Adipose tissue (tissue), 3 donors: ENCODE data around the gene COL6A6. TPM values are rescaled to one million over a fixed set of nuclear protein-coding genes. Genes with fewer than 3 reads are reported as not detected.
"Not testable (repeated sequence)": the region's sequence is repeated elsewhere in the genome, so short reads cannot be mapped to it uniquely, and the experiment has no call there.

Experiments used
- H3K27ac ChIP-seq: one replicate; pipeline ENCODE4 v1.5.1; 2013; ENCODE audit warnings: low read depth, low read length
- WGBS, 3 donors: extraction: QIAGEN DNeasy Blood & Tissue Kit; methylation state at CpG; one replicate each; pipeline ENCODE4 v1.1.7; 2013; 5-methylcytosine and 5-hydroxymethylcytosine counted together
- polyA plus RNA-seq, 3 donors: library from polyadenylated mRNA; stranded (reverse); fragments of 200-250 nt; gene quantifications; one replicate each; pipeline ENCODE4 v1.2.3, GENCODE V29; 2013
- donor health status: healthy with polysubstance abuse.
- donor health status: Bipolar disorder and iron deficiency.
- donor health status: healthy.

Gene COL6A6
- polyA plus RNA-seq, 3 donors = 0.10 to 0.25 (median 0.22) TPM

DNA sequence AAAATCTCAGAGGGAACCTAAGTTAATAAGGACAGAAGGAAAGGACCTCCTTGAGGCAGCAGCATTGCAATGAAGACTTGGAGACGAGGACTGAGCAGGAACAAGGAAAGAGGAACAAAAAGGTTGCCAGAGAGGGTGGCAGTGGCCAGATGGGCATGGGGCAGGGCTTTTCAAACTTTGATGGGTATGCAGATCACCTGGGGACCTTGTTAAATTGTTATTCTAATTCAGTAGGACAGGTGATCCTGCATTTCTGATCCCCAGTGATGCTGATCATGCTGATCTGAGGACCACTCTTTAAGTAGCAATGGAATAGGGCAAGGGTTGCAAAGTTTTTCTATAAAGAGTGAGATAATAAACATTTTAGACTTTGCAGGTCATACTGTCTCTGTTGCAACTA lies 11.1 kb downstream of the COL6A6 start:
- 59 to 70% (median 61%) methylated on average over 1 of the region's 1 CpG for WGBS, 3 donors
- no peak overlapping the region for H3K27ac ChIP-seq

DNA sequence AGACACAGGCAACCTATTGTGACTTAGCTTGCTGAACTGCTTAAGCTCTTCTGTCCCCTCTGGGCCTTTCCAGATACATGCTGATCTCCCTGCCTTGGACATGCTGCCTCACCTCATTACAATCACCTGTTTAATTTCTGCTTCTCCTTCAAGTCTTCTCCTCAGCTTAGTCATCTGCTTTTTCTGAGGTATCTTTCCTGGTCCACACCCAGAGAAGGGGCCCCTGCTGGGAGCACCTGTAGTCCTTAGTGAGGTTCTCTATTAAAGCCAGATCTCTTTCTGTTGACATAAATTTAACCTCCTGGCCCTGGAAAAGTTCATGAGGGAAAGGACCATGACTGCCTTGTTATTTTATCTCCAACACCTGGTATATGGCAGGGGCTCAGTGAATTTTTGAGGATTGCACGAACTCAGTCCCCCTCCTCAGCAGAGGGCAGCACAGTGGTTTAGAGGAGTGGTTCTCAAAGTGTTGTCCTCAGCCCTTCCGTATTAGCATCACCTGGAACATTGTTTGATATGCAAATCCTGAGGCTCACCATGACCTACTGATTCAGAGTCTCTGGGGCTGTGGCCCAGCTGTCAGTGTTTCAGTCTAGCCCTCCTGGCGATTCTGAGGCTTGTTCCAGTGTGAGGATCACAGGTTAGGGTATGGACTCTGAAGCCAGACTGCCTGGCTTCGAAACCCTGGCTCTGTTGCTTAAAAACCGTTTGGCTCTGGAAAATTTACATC lies 12.7 kb downstream of the COL6A6 start:
- 67 to 69% (median 68%) methylated on average over 5 of the region's 5 CpGs for WGBS, 3 donors

DNA sequence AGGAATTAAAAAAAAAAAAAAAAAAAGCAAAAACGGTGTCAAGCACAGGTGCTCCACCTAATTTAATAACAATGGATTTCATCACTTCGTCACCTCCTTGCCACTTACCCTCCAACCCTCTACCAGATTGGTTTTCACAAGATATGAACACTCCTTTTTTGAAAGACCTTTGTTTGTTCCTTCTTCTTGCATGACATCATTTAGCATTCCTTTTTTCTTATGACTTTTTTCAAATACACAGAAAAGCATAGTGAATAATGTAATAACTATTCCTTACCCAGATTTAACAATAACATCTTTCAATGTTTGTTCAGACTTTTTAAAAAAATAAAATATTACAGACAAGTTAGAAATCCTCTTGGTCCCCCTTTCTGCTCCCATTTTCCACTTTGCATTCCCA lies 16.3 kb downstream of the COL6A6 start:
- no peak overlapping the region for H3K27ac ChIP-seq
- WGBS, 3 donors = 71 to 82% (median 74%) methylated on average over 2 of the region's 2 CpGs

More for the DNA sequence above, 12.7 kb downstream of the COL6A6 start:
- no peak overlapping the region for H3K27ac ChIP-seq

DNA sequence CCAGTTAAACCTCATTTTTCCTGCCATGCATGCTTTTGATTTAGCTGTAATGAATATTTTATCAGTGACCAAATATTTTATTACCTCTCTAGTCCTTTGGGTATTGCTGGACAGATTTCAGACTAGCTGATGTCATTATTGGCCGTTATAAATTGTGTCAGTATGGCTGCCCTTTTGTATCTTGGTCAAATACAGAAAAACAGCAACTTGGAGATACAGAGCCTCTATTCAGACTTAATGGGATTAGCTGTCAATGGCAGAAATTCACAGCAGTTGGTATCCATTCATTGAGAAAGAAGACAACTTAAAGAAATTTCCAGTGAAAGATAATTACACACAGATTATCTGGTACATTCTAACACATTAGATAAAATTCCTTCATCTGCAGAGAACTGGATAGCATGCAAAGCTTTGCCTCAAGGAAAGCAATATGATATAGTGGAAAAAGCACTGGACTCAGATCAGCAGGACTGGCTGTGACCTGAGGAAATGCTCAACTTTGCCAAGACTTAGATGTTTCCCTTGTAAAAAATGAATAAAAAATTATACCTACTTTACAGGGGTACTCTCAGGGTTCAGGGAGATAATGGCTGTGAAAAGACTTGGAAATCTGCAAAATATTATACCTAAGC lies 20.8 kb downstream of the COL6A6 start:
- H3K27ac ChIP-seq = no peak overlapping the region
- 17 to 48% (median 34%) methylated on average over 1 of the region's 1 CpG for WGBS, 3 donors

DNA sequence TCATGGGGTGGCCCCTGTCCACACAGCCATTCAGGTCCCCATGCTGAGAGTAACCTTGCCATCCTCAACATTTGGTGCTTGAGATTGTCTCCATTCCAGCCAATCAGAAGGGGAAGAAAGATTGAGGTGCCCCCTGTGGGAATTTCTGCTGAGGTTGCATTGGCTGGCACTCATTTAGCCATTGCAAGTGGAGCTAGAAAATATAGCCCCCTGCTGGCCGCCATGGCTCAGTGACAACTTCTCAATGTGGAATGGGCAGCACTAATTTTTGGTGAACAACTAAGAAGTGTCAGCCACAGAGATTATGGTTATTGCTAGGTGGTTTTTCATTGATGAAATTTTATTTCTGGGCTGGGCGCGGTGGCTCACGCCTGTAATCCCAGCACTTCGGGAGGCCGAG lies 22.0 kb downstream of the COL6A6 start:
- no peak overlapping the region for H3K27ac ChIP-seq
- WGBS, 3 donors = 59 to 79% (median 77%) methylated on average over 6 of the region's 6 CpGs

DNA sequence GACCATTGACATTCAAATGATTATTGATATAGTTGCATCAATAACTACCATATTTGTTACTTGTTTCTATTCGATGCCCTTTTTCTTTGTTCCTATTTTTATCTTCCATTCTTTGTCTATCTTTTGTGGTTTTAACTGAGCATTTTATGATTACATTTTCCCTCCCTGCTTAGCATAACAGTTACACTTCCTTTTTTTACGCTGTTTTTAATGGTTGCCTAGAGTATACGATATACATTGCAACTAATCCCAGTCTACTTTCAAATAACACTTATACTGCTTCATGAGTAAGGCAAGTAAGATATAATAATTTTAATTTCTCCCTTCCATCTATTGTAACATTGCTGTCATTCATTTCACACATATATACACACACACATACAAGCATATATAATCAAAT lies 26.3 kb downstream of the COL6A6 start:
- H3K27ac ChIP-seq = no peak overlapping the region
- WGBS, 3 donors = 52 to 82% (median 53%) methylated on average over 3 of the region's 3 CpGs

DNA sequence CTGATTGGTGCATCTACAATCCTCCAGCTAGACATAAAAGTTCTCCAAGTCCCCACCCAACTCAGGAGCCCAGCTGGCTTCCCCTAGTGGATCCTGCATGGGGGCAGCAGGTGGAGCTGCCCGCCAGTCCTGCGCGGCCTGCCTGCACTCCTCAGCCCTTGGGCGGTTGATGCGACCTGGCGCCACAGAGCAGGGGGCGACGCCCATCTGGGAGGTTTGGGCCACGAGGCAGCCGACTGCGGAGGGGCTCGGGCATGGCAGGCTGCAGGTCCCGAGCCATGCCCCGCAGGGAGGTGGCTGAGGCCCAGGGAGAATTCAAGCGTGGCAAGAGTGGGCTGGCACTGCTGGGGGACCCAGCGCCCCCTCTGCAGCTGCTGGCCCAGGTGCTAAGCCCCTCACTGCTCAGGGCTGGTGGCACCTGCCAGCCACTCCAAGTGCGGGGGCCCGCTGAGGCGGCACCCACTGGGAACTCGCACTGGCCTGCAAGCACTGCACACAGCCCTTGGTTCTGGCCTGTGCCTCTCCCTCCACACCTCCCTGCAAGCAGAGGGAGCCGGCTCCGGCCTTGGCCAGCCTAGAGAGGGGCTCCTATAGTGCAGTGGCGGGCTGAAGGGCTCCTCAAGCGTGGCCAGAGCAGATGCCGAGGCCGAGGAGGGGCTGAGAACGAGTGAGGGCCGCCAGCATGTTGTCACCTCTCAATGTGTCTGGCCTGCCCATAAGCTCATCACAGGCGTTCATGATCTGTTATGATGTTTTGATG lies 30.1 kb downstream of the COL6A6 start:
- 92 to 93% (median 93%) methylated on average over 27 to 29 of the region's 29 CpGs for WGBS, 3 donors
- H3K27ac ChIP-seq = no peak overlapping the region

DNA sequence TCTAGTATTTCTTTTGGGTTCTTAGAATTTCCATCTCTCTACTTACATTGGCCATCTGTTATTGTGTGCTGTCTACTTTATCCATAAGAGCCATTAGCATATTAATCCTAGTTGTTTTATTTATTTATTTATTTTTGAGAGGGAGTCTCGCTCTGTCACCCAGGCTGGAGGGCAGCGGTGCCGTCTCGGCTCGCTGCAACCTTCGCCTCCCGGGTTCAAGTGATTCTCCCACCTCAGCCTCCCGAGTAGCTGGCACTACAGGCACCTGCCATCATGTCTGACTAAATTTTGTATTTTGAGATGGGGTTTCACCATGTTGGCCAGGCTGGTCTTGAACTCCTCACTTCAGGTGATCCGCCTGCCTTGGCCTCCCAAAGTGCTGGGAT lies 30.7 kb downstream of the COL6A6 start:
- WGBS, 3 donors = 85 to 94% (median 91%) methylated on average over 9 of the region's 9 CpGs
- H3K27ac ChIP-seq = not testable (repeated sequence)

DNA sequence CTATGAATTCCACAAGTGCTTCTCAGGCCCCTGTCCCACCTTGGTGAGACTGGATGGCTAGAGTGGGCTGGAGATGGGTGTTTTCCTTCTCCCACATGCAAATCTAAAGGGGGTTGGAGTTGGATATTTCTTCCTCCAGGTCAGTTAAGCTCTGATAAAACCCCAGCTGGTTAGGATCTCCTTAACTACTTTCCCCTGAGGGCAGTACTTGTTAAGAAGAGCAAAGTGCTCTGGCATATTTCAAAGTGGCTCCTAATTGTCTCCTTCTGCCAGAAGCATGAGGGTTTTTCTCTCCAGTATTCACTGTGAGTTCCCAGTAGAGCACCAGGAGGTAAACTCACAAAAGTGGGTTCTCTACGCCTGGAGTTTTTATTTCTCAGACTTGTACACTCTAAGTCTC lies 31.4 kb downstream of the COL6A6 start:
- no peak overlapping the region for H3K27ac ChIP-seq
- WGBS, 3 donors = 64 to 84% (median 81%) methylated on average over 1 of the region's 1 CpG

DNA sequence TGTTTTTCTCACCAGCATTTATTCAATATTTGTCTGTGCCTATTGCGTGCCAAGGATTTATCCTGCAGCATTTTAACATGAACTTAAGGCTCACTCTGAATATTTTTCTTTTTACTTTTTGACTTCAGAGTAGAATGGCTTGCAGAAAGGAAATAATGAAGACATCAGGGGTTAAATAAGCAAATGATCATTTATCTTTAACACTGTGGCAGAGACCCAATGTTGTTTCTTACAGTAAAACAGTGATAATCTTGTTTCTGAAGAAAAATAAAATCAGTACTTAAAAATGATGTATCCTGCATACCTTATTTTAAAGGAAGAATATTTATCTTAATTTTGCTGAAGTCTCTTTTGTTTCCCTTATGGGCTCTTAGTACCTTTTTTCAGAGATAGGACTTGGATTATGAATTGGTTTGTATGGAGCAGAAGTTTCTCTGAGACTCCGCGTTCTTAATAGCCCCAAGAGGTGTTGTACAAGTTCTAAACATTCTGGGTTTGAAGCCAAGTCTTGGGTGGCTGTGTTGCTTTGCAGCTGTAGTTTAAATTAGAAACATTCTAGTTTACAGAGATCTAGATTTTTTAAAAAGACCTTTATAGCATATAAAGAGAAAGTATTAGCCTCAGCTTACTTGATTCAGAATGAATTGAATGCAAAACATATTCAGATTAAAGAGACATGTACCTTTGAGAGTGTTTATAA lies 40.5 kb downstream of the COL6A6 start:
- 64 to 70% (median 69%) methylated on average over 3 of the region's 3 CpGs for WGBS, 3 donors
- no peak overlapping the region for H3K27ac ChIP-seq

DNA sequence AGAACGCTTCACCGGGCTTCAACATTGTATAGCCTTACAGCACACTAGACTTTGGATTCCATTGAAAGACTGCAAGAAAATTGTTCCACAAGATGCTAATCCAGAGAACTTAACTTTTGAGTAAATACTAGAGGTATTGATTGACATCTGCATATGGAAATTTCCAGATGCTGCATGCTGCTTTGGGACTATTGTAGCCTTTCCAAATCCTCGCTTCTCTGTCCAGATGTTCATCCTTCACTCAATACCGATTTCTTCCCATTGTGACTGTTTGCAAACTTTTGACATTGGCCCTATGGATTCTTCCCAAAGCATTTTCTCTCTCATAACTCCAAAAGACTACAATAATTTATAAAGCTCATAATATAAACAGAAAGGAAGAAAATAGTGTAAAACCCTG lies 41.4 kb downstream of the COL6A6 start:
- no peak overlapping the region for H3K27ac ChIP-seq
- 83 to 94% (median 85%) methylated on average over 4 of the region's 4 CpGs for WGBS, 3 donors

DNA sequence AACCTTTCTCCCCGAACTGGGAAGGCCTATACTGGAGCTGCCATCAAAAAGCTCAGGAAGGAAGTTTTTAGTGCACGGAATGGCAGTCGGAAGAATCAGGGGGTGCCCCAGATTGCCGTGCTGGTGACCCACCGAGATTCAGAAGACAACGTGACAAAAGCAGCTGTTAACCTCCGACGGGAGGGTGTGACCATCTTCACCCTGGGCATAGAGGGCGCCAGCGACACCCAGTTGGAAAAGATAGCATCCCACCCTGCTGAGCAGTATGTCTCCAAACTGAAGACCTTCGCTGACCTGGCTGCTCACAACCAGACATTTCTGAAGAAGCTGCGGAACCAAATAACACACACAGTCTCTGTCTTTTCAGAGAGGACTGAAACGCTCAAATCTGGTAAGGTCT lies 48.2 kb downstream of the COL6A6 start:
- WGBS, 3 donors = 75 to 84% (median 83%) methylated on average over 13 of the region's 13 CpGs
- H3K27ac ChIP-seq = no peak overlapping the region

Other genes with a start within 250 kb of the COL6A6 start
- gene COL6A5, start 171.5 kb upstream of the COL6A6 start, polyA plus RNA-seq = not detected
- gene PIK3R4, start 229.7 kb downstream of the COL6A6 start, polyA plus RNA-seq = 10 to 100 TPM; 11.0 to 20.9 (median 15.9) TPM